Activated naive CD4-positive, alpha-beta T cell treated with anti-CD3 and anti-CD28 coated beads, Interleukin-2, amount 10 ng/mL, durations not matched to agents 7 days and 5 days (primary cell): ENCODE results near the gene NLRP9.

ENCODE experiments used
- CTCF ChIA-PET: fragments of 350-600 bp; sonication (Branson Sonifier 250); formaldehyde crosslinking; loops from one replicate; lab custom pipeline; 2021; ENCODE audit warnings: antibody characterized with exemption; lab: Charles Lee
- DNase-seq: peaks from one replicate; pipeline ENCODE4 v3.0.0-alpha.2; 2020
- H3K27ac Mint-ChIP-seq: one replicate; pipeline ENCODE4 v1.8.0; 2021; ENCODE audit warnings: mild to moderate bottlenecking, moderate library complexity, mixed read lengths
- H3K27me3 Mint-ChIP-seq: one replicate; pipeline ENCODE4 v1.8.0; 2021; ENCODE audit warnings: mild to moderate bottlenecking, mixed read lengths
- H3K36me3 Mint-ChIP-seq: one replicate; pipeline ENCODE4 v1.8.0; 2021; ENCODE audit warnings: mixed read lengths
- H3K4me1 Mint-ChIP-seq: one replicate; pipeline ENCODE4 v1.8.0; 2021; ENCODE audit warnings: mixed read lengths
- H3K4me3 Mint-ChIP-seq: one replicate; pipeline ENCODE4 v1.8.0; 2021; ENCODE audit warnings: mild to moderate bottlenecking, moderate library complexity, mixed read lengths
- H3K9me3 Mint-ChIP-seq: one replicate; pipeline ENCODE4 v1.8.0; 2021; ENCODE audit warnings: mixed read lengths

NLRP9 gene

DNA sequence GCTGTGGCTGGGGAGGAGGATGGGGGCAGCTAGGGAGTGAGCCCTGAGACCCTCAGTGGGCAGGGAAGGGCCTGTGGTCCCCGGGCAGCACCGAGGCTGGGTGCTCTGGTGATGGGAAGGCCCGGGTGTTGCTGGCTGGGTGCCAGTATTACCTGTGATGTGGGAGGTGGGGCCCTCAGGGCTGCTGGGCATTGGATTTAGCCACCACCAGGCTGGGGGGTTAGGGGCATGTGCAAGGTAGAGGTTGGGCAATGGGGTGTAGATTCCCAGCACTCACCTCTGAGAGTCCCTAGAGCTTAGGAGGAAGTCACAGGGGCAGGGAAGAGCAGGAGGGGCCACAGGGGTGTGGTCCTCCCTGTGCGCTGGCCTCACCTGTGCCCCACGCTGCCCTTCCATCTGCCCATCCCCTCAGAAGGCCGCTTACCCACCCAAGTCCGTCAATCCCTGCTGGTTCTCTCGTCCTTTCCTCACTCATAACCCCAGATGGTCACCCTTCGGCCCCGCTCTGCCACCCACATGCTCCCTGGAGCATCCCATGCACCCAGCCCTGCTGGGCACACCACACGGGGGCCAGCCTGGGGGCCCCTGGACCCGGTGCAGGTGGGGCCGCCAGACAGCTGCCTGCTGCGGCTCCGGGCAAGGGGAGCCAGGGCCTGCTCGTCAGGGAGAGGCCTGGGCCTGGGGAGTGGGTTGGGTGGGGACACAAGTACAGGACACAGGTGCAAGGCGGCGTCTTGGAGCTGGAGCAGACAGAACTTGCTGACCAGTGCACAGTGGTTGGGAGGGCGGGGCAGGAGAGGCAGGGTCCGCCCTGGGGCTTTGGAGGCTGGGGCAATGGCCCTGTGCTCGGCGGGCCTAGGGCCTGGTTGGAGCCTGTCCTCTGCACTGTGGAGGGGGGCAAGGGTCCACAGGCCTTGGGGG lies 50.7 kb downstream of the NLRP9 start:
- CTCF ChIA-PET, result no interaction called here

DNA sequence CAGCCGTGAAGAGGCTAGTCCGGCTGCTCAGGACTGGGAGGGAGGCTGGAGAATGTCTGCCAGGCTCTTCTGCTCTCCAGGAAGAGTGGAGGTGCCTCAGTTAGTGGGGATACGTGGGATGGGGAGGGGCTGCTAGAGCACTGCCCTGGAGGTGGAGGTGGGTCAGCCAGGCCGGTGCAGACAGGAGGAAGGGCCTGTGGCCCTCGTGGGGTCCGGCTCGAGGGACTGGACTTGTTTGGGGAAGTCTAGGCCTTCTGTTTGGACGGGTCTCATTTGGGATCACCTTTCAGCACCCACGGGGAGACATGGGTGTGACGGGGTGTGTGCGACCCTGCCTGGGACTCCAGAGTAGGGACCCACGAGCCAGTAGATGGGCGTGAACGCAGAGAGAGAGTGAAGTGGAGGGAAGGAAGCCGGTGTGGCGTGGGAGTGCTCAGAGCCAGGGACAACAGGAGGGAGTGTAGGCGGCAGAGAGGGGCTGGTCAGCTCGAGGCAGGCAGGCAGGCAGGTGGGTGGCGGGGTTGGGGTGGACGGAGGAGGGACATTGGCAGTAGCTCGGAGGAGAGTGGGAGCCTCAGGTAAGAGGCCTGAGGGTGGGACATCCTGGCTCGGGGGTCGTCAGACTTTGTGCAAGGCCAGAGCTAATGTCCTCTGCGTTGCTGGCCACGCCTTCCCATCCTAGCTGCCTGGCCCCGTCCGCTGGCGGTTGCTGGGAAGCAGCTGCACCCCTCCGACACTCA lies 51.7 kb downstream of the NLRP9 start:
- Mint-ChIP-seq H3K36me3 (peaks cover 30% of the 10 kb centered on the region), H3K4me3 (no peak overlapping the region)
- no peak for DNase-seq

More for the DNA sequence above, 50.7 kb downstream of the NLRP9 start:
- no peak for DNase-seq
- H3K36me3 Mint-ChIP-seq, result peaks cover 30% of the 10 kb centered on the region
- H3K4me3 Mint-ChIP-seq, result no peak overlapping the region
- peaks cover 7% of the 10 kb centered on the region for H3K4me1 Mint-ChIP-seq
- no peaks in the 10 kb centered on the region for H3K27me3 Mint-ChIP-seq
- no peak overlapping the region for H3K27ac Mint-ChIP-seq
- no peaks in the 10 kb centered on the region for H3K9me3 Mint-ChIP-seq

DNA sequence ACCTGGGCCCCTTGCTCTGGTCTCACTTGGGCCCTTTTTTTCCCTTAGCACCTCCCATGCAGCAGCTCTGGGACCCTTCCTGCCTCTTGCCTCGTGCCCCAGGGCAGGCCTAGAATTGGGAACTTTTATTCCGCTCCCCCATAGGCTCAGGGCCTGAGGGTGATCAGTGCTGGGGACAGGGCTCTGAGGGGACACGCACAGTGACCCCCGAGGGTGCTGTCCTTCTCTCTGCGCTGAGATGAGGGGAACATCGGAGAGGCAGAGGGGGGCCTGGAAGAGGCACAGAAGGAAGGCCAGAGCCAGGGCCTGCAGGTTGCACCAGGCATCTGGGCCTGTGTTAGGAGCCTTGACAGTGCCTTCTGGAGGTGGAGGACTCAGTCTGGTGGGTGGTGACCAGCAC lies 52.4 kb downstream of the NLRP9 start:
- H3K4me3 Mint-ChIP-seq, result no peak overlapping the region
- no peak for DNase-seq
- no peak overlapping the region for H3K27ac Mint-ChIP-seq
- peaks cover 25% of the 10 kb centered on the region for H3K36me3 Mint-ChIP-seq
- peaks cover 7% of the 10 kb centered on the region for H3K4me1 Mint-ChIP-seq
- CTCF ChIA-PET, result no interaction called here
- no peaks in the 10 kb centered on the region for H3K9me3 Mint-ChIP-seq
- no peaks in the 10 kb centered on the region for H3K27me3 Mint-ChIP-seq

More for the DNA sequence above, 51.7 kb downstream of the NLRP9 start:
- no peaks in the 10 kb centered on the region for H3K27me3 Mint-ChIP-seq
- CTCF ChIA-PET, result no interaction called here
- no peak overlapping the region for H3K27ac Mint-ChIP-seq
- no peaks in the 10 kb centered on the region for H3K9me3 Mint-ChIP-seq
- peaks cover 7% of the 10 kb centered on the region for H3K4me1 Mint-ChIP-seq

DNA sequence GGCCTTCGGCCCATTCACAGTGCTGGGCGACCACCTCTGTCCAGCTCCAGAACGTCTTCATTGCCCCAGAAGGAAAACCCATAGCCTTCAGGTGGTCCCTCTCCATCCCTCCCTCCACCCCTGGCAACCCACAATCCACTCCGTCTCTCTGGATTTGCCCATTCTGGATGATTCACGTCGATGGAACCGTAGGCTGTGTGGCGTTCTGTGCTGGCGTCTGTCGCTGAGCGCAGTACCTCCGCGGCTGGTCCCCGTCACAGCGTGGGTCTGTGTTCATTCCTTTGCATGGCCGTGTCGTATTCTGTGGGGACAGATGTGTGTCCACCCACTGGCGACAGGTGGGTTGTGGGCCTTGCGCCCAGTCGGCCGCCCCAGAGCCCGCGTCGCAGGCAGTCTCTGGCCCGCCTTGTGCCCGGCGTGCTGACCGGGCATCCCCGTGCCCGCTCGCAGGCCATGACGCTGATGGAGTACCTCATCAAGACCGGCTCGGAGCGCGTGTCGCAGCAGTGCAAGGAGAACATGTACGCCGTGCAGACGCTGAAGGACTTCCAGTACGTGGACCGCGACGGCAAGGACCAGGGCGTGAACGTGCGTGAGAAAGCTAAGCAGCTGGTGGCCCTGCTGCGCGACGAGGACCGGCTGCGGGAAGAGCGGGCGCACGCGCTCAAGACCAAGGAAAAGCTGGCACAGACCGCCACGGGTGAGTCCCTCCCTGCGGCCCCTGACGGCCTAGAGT lies 53.1 kb downstream of the NLRP9 start:
- no peaks in the 10 kb centered on the region for H3K27me3 Mint-ChIP-seq
- CTCF ChIA-PET, result no interaction called here
- H3K27ac Mint-ChIP-seq, result no peak overlapping the region
- H3K4me1 Mint-ChIP-seq, result peaks cover 7% of the 10 kb centered on the region
- no peak overlapping the region for H3K4me3 Mint-ChIP-seq
- DNase-seq, result no peak
- H3K36me3 Mint-ChIP-seq, result peaks cover 23% of the 10 kb centered on the region
- H3K9me3 Mint-ChIP-seq, result no peaks in the 10 kb centered on the region

DNA sequence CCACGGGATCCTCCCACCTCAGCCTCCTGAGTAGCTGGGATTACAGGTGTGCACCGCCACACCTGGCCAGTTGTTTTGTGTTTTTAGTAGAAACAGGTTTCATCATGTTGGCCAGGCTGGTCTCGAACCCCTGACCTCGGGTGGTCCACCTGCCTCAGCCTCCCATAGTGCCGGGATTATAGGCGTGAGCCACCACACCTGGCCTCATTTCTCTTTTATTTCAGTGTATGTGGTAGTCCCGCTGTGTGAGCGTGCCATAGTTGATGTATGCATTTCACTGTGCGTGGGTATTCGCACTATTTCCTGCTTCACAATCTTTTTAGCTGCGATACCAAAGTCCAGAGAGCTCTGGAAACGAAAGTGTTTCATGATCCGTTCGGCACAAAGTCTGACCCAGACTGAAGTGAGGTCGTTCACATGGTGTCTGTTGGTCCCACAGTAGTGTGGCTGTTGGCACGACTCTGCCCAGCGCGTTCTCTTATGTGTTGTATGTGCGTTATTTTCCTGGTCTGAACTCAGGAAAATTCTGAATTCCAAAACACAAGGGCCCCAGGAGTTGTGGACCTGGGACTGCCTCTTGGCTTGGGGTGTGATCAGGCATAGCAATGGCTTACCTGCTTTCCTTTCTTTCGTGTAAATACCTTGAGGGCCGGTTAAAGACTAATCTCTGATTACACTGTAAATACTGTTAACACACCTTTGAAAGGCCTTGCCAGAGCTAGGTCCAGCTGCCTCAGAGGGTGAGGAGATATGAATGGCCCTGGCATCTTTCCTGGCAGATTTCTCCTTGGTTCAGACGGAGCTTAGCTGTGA lies 54.5 kb downstream of the NLRP9 start:
- no peak overlapping the region for H3K4me3 Mint-ChIP-seq
- no peak for DNase-seq
- CTCF ChIA-PET, result no interaction called here
- peaks cover 13% of the 10 kb centered on the region for H3K4me1 Mint-ChIP-seq
- H3K36me3 Mint-ChIP-seq, result peaks cover 24% of the 10 kb centered on the region
- H3K27me3 Mint-ChIP-seq, result no peaks in the 10 kb centered on the region
- H3K27ac Mint-ChIP-seq, result no peak overlapping the region
- H3K9me3 Mint-ChIP-seq, result no peaks in the 10 kb centered on the region

DNA sequence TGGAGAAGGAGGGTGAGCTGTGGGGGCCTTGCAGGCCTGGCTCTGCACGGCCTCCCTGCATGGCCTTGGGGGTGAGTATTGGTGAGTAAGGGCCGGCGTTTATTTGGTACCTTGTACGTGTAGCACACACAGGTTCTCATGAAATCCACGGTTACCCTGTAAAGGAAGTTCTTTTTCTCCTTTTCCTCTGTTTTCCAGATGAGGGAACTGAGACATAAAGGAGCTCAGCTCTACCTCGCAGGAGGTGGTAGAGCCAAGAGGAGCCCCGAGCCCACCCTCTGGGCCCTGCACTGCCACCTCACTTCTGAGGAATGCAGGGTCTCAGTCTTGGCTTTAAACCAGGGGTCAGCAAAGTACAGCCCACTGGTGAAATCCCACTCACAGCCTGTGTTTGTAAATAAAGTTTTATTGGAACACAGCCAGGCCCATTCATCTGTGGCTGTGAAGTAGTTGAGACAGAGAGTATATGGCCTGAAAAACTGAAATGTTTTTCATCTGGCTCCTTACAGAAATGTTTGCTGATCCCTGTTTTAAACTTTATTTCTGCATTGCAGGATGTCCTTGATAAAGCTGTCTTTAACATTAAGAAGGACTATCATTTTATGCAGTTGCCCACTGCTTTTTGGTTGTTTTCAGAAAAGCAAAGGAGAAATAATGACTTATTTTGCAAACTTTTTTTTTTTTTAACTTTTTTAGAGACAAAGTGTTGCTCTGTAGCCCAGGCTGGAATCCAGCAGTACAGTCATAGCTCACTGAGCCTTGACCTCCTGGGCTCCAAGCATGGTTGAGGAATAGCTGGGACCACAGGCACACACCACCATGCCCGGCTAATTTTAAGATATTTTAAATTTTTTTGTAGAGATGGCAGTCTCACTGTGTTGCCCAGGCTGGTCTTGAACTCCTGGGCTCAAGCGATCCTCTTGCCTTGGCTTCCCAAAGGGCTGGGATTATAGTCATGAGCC lies 56.8 kb downstream of the NLRP9 start:
- DNase-seq, result no peak
- Mint-ChIP-seq H3K4me1 (peaks cover 26% of the 10 kb centered on the region), H3K27ac (no peak overlapping the region), H3K27me3 (no peaks in the 10 kb centered on the region), H3K9me3 (no peaks in the 10 kb centered on the region), H3K36me3 (peaks cover 36% of the 10 kb centered on the region), H3K4me3 (no peak overlapping the region)
- CTCF ChIA-PET, result interaction anchor here (0.8 kb wide), 1 partner anchor 10 kb away, joined by 3 read pairs; no protein-coding TSS in a partner anchor

DNA sequence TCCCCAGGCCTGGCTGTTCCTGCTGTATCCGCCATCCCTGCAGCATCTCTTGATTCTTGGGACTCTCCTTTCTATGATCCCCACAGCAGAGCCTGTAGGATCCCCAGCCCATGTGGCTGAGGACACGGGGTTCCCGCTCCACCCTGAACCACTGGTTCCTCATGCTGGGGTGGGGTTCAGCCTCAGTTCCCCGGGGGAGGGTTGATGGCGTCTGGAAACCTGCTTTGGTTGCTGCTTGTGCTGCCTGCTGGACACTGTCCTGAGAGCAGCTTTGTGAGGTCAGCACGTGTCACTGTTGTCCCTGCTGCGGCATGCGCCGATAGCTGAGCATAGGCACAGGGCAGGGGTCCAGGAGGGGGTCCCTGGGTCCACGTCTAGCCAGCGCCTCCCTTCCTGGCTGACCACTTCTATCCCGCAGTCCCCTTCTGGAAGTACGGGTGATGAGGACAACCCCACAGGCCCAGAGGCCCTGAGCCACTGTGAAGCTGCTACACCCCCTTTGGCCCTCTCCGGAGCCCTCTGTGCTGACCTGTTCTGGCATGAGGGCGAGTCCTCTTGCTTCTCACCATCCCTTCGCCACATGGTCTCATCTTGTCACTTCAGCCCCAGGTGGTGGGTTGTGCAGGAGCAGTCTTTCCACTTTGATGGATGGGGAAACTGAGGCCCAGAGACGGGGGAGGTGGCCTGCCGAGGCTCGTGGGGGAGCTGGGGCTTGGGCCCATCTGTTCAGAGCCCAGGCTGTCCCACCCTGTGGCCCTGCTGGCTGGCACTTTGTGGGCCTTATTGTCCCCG lies 57.7 kb downstream of the NLRP9 start:
- Mint-ChIP-seq H3K27me3 (no peaks in the 10 kb centered on the region), H3K36me3 (peaks cover 32% of the 10 kb centered on the region), H3K4me1 (peaks cover 33% of the 10 kb centered on the region), H3K27ac (no peak overlapping the region), H3K9me3 (no peaks in the 10 kb centered on the region), H3K4me3 (no peak overlapping the region)
- CTCF ChIA-PET, result no interaction called here
- DNase-seq, result no peak

DNA sequence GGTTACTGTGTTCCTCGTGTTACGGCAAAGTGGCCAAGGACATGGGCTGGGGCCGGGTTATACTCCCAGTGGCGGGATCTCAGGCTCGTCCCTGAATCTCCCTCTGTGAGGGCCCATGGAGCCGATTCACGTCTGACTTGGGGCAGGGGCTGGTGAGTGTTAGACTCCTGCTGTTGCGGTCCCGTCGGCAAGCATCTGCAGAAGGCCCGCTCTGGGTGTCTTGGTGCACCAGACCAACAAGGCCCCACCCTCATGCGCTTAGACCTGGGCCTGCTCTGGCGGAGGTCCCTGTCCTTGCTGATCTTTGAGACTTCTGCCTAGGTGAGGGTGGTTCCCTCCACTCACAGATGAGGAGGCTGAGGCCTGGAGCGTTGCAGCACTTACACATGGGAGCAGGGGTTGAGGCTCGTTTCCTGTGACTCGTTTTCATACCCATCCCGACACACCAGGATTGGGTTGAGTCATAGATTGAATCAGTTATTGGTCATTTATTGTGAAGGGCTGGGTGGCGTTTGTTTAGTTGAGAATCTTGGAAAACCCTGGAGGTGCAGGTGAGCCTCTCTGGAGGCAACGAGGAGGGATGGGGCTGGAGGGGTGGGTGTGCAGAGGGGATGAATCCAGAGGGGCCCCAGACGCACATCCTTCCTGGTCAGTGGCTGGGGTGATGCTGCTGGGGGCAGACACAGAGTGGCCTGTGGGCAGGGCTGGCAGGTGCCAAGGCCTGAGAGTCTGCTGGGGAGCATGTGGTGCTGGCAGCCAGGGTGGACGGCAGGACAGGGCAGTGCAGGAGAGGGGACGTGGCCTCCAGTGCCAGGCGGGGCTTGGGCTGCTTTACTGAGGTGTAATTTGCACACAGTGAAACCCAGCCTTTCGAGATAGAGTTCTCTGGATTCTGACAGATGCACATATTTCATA lies 58.6 kb downstream of the NLRP9 start:
- CTCF ChIA-PET, result no interaction called here
- Mint-ChIP-seq H3K4me1 (peaks cover 35% of the 10 kb centered on the region), H3K27me3 (no peaks in the 10 kb centered on the region), H3K9me3 (no peaks in the 10 kb centered on the region), H3K36me3 (peaks cover 31% of the 10 kb centered on the region), H3K27ac (no peak overlapping the region), H3K4me3 (no peak overlapping the region)
- DNase-seq, result no peak

DNA sequence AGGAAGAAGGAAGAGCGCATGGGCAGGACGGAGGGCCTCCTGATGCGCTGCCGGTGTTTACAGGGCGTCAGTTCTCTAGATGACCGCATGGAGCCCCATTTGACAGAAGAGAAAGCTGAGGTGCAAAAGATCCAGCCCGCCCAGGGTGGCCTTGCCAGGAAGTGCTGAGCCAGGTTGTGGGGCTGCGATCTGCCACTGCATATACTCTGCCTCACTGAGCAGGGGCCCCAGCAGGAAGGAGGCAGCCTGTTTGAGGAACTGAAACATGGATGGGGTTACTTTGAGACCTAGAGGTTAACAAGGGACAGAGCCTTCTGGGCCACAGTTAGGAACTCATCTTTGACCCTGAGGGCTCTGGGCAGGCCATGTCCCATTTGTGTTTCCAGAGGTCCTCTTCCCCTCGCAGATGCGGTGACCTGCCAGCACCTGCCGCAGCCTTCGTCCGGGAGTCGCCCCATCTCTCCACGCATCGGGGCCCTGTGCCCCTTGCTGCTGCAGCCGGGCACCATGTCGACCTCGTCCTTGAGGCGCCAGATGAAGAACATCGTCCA lies 60.0 kb downstream of the NLRP9 start:
- CTCF ChIA-PET, result no interaction called here
- Mint-ChIP-seq H3K27me3 (no peaks in the 10 kb centered on the region), H3K4me1 (peaks cover 46% of the 10 kb centered on the region), H3K36me3 (peaks cover 37% of the 10 kb centered on the region), H3K9me3 (no peaks in the 10 kb centered on the region), H3K4me3 (no peak overlapping the region), H3K27ac (no peak overlapping the region)
- DNase-seq, result no peak

DNA sequence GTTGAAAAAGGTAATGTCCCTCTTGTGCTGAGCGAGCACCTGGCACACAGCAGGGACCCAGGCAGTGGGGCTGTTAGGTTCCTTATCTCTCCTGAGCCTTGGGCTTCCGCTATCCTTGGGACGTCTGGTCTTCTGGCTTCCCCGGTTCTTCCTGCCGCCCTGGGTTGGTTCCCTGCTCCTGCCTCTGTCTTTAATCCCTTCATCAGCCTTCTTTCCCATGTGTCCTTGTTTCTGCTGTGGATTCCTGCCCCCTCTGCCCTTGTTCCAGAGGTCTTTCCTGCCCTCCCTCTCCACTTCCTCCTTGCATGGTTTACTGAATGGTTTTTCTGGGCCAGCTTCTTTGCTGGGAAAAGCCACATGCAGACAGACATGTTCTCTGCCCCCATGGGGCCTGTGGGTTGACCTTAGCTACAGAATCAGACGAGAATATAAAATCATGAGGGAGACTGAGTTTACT lies 60.6 kb downstream of the NLRP9 start:
- H3K4me1 Mint-ChIP-seq, result peaks cover 46% of the 10 kb centered on the region
- CTCF ChIA-PET, result no interaction called here
- H3K4me3 Mint-ChIP-seq, result no peak overlapping the region
- no peaks in the 10 kb centered on the region for H3K9me3 Mint-ChIP-seq
- peaks cover 38% of the 10 kb centered on the region for H3K36me3 Mint-ChIP-seq
- no peak overlapping the region for H3K27ac Mint-ChIP-seq
- no peak for DNase-seq
- H3K27me3 Mint-ChIP-seq, result no peaks in the 10 kb centered on the region

DNA sequence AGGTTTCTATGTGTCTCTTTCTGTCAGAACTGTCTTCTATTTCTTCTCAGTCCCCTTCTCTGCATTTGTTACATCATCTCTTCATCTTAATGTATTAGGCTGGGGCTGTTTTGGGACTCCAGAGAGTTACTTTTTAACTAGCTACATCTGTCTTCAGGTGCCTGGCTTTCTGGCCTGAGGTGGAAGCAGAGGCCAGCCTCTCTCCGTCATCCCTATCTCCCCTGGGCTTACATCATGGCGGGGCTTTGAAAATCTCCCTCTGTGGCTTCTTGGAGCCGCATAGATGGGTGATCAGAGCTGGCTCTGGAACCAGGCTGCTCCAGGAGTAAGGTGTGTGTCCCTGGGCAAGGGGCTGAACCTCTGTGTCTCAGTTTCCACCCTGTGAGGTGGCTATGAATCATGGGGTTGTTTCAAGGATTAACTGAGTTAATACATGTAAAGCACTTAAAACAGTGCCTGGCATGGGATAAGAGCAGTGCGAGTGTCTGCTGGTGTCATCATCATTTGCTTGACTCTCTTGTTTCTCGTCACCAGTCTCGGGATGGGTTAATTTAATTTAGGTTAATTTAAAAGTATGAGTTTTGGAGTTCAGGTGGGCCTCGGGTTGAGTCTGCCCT lies 61.2 kb downstream of the NLRP9 start:
- Mint-ChIP-seq H3K4me3 (peak overlapping the region; percentile 92), H3K27ac (peak overlapping the region; percentile 42), H3K36me3 (peaks cover 41% of the 10 kb centered on the region), H3K27me3 (no peaks in the 10 kb centered on the region), H3K4me1 (peaks cover 46% of the 10 kb centered on the region), H3K9me3 (no peaks in the 10 kb centered on the region)
- no peak for DNase-seq
- CTCF ChIA-PET, result interaction anchor here (1.2 to 1.5 kb wide), 2 partner anchors 13 to 22 kb away, joined by 3 read pairs; partner anchors contain the start of gene U2AF2
